DOHH2 (cell line): Measurements from ENCODE around the gene CXXC5.

Experiments used
- H3F3A ChIP-seq: fragments of 200-600 bp; sonication (generic), shearing (Covaris generic); 2 replicates; pipeline ENCODE4 v1.6.0; 2016; ENCODE audit warnings: antibody characterized with exemption, mild to moderate bottlenecking; ENCODE audit not compliant: control insufficient read depth, insufficient read depth
- H3K27ac ChIP-seq: fragments of 200-600 bp; sonication (generic); 2 replicates; pipeline ENCODE4 v1.5.1; 2014; ENCODE audit warnings: low read depth, mild to moderate bottlenecking, low read length, moderate library complexity
- H3K27me3 ChIP-seq: fragments of 200-600 bp; sonication (generic); 2 replicates; pipeline ENCODE4 v1.6.1; 2014; ENCODE audit warnings: mild to moderate bottlenecking, low read length, mixed read lengths; ENCODE audit not compliant: control insufficient read depth
- H3K36me3 ChIP-seq: fragments of 200-600 bp; sonication (generic); 2 replicates; pipeline ENCODE4 v1.6.1; 2014; ENCODE audit warnings: mild to moderate bottlenecking, low read length, moderate library complexity, mixed read lengths; ENCODE audit not compliant: control insufficient read depth
- H3K4me1 ChIP-seq: fragments of 200-600 bp; sonication (generic); 2 replicates; pipeline ENCODE4 v1.6.1; 2014; ENCODE audit warnings: mild to moderate bottlenecking, low read length, mixed read lengths; ENCODE audit not compliant: control insufficient read depth
- H3K4me2 ChIP-seq: fragments of 200-600 bp; sonication (generic); 2 replicates; pipeline ENCODE4 v1.6.0; 2014; ENCODE audit warnings: mild to moderate bottlenecking, low read length, moderate library complexity
- H3K4me3 ChIP-seq: fragments of 200-600 bp; sonication (generic); 2 replicates; pipeline ENCODE4 v1.5.1; 2014; ENCODE audit warnings: mild to moderate bottlenecking, low read length, mixed read lengths
- H3K79me2 ChIP-seq: fragments of 200-600 bp; sonication (generic); 2 replicates; pipeline ENCODE4 v1.6.1; 2014; ENCODE audit warnings: mild to moderate bottlenecking, low read length, mixed read lengths; ENCODE audit not compliant: control insufficient read depth
- H3K9me2 ChIP-seq: fragments of 200-600 bp; sonication (generic); replicated peaks from 2 replicates; pipeline ENCODE4 v1.6.1; 2014; ENCODE audit warnings: mild to moderate bottlenecking, low read length, mixed read lengths; ENCODE audit not compliant: control insufficient read depth
- H3K9me3 ChIP-seq: fragments of 200-600 bp; sonication (generic); 2 replicates; pipeline ENCODE4 v1.6.1; 2014; ENCODE audit warnings: antibody characterized with exemption, low read length, mixed read lengths; ENCODE audit not compliant: control insufficient read depth, insufficient read depth
- H4K20me1 ChIP-seq: fragments of 200-600 bp; sonication (generic); 2 replicates; pipeline ENCODE4 v1.6.0; 2014; ENCODE audit warnings: low read depth, mild to moderate bottlenecking, antibody characterized with exemption, low read length, moderate library complexity; ENCODE audit not compliant: control insufficient read depth, insufficient read depth
- CTCF ChIP-seq: fragments of 200-600 bp; sonication (generic); IDR thresholded peaks from one replicate; pipeline ENCODE4 v1.5.1; 2014; ENCODE audit warnings: antibody characterized with exemption, mild to moderate bottlenecking, low read depth, low read length; ENCODE audit not compliant: poor library complexity, severe bottlenecking
- EZH2phosphoT487 ChIP-seq: fragments of 200-600 bp; sonication (generic); IDR thresholded peaks from 2 replicates; pipeline ENCODE4 v1.6.1; 2017; ENCODE audit warnings: borderline replicate concordance, mild to moderate bottlenecking, antibody characterized with exemption, low read length, moderate library complexity, mixed read lengths

CXXC5 gene

DNA sequence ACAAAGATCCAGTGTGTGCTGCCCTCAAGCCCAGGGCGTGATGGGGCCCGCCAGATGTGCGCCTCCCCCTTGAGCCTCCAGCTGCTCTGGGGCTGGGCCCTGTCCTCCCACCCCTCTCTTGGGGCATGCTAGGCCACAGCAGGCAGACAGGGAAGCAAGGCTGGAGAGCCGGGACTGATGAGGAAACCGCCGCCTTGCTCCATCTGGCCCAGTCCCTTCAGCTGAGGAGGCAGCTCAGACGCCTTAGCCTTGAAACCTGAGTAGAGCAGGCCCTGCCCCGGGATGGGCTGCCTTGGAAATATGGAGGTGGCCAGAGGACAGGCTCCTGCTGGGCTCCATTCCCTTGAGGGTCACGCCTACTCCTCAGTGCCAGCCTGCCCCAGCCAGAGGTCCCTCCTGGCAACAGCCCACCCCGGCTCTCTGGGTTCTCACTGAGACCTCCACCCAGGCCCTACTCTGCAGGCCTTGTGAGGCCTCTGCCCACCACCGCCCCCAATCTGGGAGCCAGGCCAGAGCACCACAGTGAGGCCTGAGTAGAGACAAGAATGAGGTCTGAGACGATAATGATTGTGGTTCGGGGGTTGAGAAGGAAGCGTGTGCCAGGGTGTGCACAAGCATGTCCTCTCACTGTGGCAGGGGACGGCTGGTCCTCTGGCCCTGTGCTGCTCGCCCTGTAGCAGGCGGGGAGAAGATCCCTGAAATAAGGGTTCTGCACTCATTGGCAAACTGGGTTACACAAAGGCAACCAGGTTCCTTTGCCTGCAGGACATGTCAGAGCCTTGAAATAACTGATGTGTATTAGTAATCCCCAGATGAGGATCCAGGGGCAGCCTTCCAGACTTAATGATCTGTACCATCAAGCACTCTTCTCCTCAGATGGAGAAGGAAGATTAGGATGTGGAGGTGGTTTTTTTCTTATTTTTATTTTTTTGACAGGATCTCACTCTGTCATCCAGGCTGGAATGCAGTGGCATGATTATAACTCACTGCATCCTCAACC is 30.9 kb downstream of the CXXC5 start:
- TF ChIP-seq CTCF (no peak), EZH2phosphoT487 (no peak)

GRCh38 chr5:139680368-139681111 is 32.4 kb downstream of the CXXC5 start:
- H3K27ac ChIP-seq, result no peak overlapping the region
- H3K9me2 ChIP-seq, result no peaks in the 10 kb centered on the region
- H3K4me2 ChIP-seq, result no peak overlapping the region
- no peaks in the 10 kb centered on the region for H3K9me3 ChIP-seq
- no peaks in the 10 kb centered on the region for H3K27me3 ChIP-seq
- H3K4me3 ChIP-seq, result no peak overlapping the region
- peaks cover 25% of the 10 kb centered on the region for H3K4me1 ChIP-seq
- H3K79me2 ChIP-seq, result peaks cover 21% of the 10 kb centered on the region
- peaks cover 31% of the 10 kb centered on the region for H3K36me3 ChIP-seq
- H3F3A ChIP-seq, result peaks cover 4% of the 10 kb centered on the region; the same call in 1 of the 2 replicates
- 0 out of 2 replicates have a peak, but pooled peaks cover under 1% of the 10 kb centered on the region for H4K20me1 ChIP-seq
- TF ChIP-seq EZH2phosphoT487 (no peak), CTCF (no peak)

More for the DNA sequence above, 30.9 kb downstream of the CXXC5 start:
- H3K79me2 ChIP-seq, result peaks cover 33% of the 10 kb centered on the region
- H3K27ac ChIP-seq, result no peak overlapping the region
- no peak overlapping the region for H3K4me2 ChIP-seq
- H3K27me3 ChIP-seq, result no peaks in the 10 kb centered on the region
- H3K9me2 ChIP-seq, result no peaks in the 10 kb centered on the region
- peaks cover 13% of the 10 kb centered on the region for H3K4me1 ChIP-seq
- 0 out of 2 replicates have a peak, but pooled peaks cover 5% of the 10 kb centered on the region for H4K20me1 ChIP-seq
- H3F3A ChIP-seq, result peaks cover 4% of the 10 kb centered on the region; the same call in 1 of the 2 replicates
- no peaks in the 10 kb centered on the region for H3K9me3 ChIP-seq
- H3K4me3 ChIP-seq, result no peak overlapping the region
- peaks cover 28% of the 10 kb centered on the region for H3K36me3 ChIP-seq

DNA sequence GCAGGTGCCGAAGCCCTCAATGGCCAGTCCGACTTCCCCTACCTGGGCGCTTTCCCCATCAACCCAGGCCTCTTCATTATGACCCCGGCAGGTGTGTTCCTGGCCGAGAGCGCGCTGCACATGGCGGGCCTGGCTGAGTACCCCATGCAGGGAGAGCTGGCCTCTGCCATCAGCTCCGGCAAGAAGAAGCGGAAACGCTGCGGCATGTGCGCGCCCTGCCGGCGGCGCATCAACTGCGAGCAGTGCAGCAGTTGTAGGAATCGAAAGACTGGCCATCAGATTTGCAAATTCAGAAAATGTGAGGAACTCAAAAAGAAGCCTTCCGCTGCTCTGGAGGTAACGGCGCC is 32.9 kb downstream of the CXXC5 start:
- Histone ChIP-seq H3K9me2 (no peaks in the 10 kb centered on the region), H3F3A (peaks cover 4% of the 10 kb centered on the region; the same call in 1 of the 2 replicates), H4K20me1 (no peaks in the 10 kb centered on the region), H3K4me2 (no peak overlapping the region), H3K27ac (no peak overlapping the region), H3K9me3 (no peaks in the 10 kb centered on the region), H3K36me3 (peaks cover 34% of the 10 kb centered on the region), H3K4me3 (no peak overlapping the region), H3K27me3 (no peaks in the 10 kb centered on the region), H3K4me1 (peaks cover 31% of the 10 kb centered on the region), H3K79me2 (peaks cover 18% of the 10 kb centered on the region)
- TF ChIP-seq EZH2phosphoT487 (no peak), CTCF (no peak)
